CD14-positive monocyte (primary cell): Measurements from ENCODE around the gene COL6A1. TPM values are rescaled to one million over a fixed set of nuclear protein-coding genes. Genes with fewer than 3 reads are reported as not detected.

ENCODE experiments used
- DNase-seq, 3 donors: peaks; one replicate each; pipeline ENCODE4 v3.0.0-alpha.2; 2011 to 2022
- H2AFZ ChIP-seq: 2 replicates; pipeline ENCODE4 v1.6.0; 2012; ENCODE audit warnings: mild to moderate bottlenecking, low read depth, low read length, inconsistent platforms; ENCODE audit not compliant: insufficient read depth, poor library complexity, severe bottlenecking
- H3K27ac ChIP-seq, 2 donors: 1 replicate in 1 of 2; 2 replicates in 1 of 2; pipeline ENCODE4 v1.5.1; 2012 to 2013; ENCODE audit warnings: low read length in 2 of 2, control low read depth in 1 of 2, inconsistent platforms in 1 of 2, low read depth in 1 of 2, mild to moderate bottlenecking in 1 of 2
- H3K27me3 ChIP-seq, 2 donors: one replicate each; pipeline versions ENCODE4 v1.6.0 to v1.6.1; 2011 to 2013; ENCODE audit warnings: low read length in 2 of 2; ENCODE audit not compliant: control insufficient read depth in 2 of 2, insufficient read depth in 2 of 2
- H3K36me3 ChIP-seq, 2 donors: replicated peaks in 1 of 2; 1 replicate in 1 of 2; 2 replicates in 1 of 2; pipeline versions ENCODE4 v1.5.1 to v1.6.1; 2012 to 2013; ENCODE audit warnings: low read length in 2 of 2, control low read depth in 1 of 2, inconsistent platforms in 1 of 2, mild to moderate bottlenecking in 1 of 2; ENCODE audit not compliant: insufficient read depth in 2 of 2, control insufficient read depth in 1 of 2
- H3K4me1 ChIP-seq, 2 donors: 1 replicate in 1 of 2; 2 replicates in 1 of 2; pipeline versions ENCODE4 v1.5.1 to v1.6.1; 2012 to 2013; ENCODE audit warnings: low read length in 2 of 2, control low read depth in 1 of 2, inconsistent platforms in 1 of 2, mild to moderate bottlenecking in 1 of 2, moderate library complexity in 1 of 2; ENCODE audit not compliant: insufficient read depth in 2 of 2, control insufficient read depth in 1 of 2
- H3K4me2 ChIP-seq: replicated peaks from 2 replicates; pipeline ENCODE3; 2012; ENCODE audit warnings: low read length, moderate library complexity, mild to moderate bottlenecking; ENCODE audit not compliant: poor library complexity, severe bottlenecking; ENCODE audit errors: extremely low read depth
- H3K4me3 ChIP-seq, 3 experiments: fragments of 200-600 bp in 1 of 3; sonication (generic) in 1 of 3; replicated peaks in 1 of 3; 1 replicate in 2 of 3; 2 replicates in 1 of 3; pipeline ENCODE4 v1.5.1; 2011 to 2013; ENCODE audit warnings: low read length in 3 of 3, mild to moderate bottlenecking in 3 of 3, control low read depth in 2 of 3, low read depth in 2 of 3, inconsistent platforms in 1 of 3, moderate library complexity in 1 of 3
- H3K79me2 ChIP-seq: 2 replicates; pipeline ENCODE4 v1.6.0; 2012; ENCODE audit warnings: mild to moderate bottlenecking, control low read depth, inconsistent platforms, low read length, moderate library complexity; ENCODE audit not compliant: insufficient read depth
- H3K9ac ChIP-seq: 2 replicates; pipeline ENCODE4 v1.6.0; 2017; ENCODE audit warnings: low read length, mild to moderate bottlenecking; ENCODE audit not compliant: insufficient read depth, poor library complexity, severe bottlenecking
- H3K9me3 ChIP-seq, 2 donors: replicated peaks in 1 of 2; 1 replicate in 1 of 2; 2 replicates in 1 of 2; pipeline versions ENCODE4 v1.5.1 to v1.6.1; 2012 to 2013; ENCODE audit warnings: low read length in 2 of 2, control low read depth in 1 of 2; ENCODE audit not compliant: control insufficient read depth in 1 of 2, insufficient read depth in 1 of 2
- H4K20me1 ChIP-seq: 2 replicates; pipeline ENCODE4 v1.6.0; 2012; ENCODE audit warnings: mild to moderate bottlenecking, low read length, control low read depth, moderate library complexity; ENCODE audit not compliant: insufficient read depth
- H3K27ac Mint-ChIP-seq, 7 donors: one replicate each; pipeline ENCODE4 v1.8.0; 2020; ENCODE audit warnings: mild to moderate bottlenecking in 7 of 7, mixed read lengths in 7 of 7, moderate library complexity in 6 of 7, inconsistent platforms in 2 of 7
- H3K27me3 Mint-ChIP-seq, 3 donors: one replicate each; pipeline ENCODE4 v1.8.0; 2021 to 2022; ENCODE audit warnings: low read depth in 3 of 3, mild to moderate bottlenecking in 3 of 3, mixed read lengths in 3 of 3, moderate library complexity in 3 of 3, inconsistent platforms in 1 of 3
- H3K36me3 Mint-ChIP-seq, 2 donors: one replicate each; pipeline ENCODE4 v1.8.0; 2020; ENCODE audit warnings: mixed read lengths in 2 of 2, inconsistent platforms in 1 of 2, mild to moderate bottlenecking in 1 of 2
- H3K4me1 Mint-ChIP-seq: one replicate; pipeline ENCODE4 v1.8.0; 2020; ENCODE audit warnings: mild to moderate bottlenecking, mixed read lengths
- H3K4me3 Mint-ChIP-seq, 2 donors: one replicate each; pipeline ENCODE4 v1.8.0; 2020; ENCODE audit warnings: mild to moderate bottlenecking in 2 of 2, mixed read lengths in 2 of 2, moderate library complexity in 1 of 2
- H3K9me3 Mint-ChIP-seq, 7 donors: one replicate each; pipeline ENCODE4 v1.8.0; 2020 to 2022; ENCODE audit warnings: mixed read lengths in 7 of 7, mild to moderate bottlenecking in 6 of 7, moderate library complexity in 6 of 7, inconsistent platforms in 2 of 7
- CTCF ChIP-seq: fragments of 200-600 bp; IDR thresholded peaks from one replicate; pipeline ENCODE4 v1.8.0; 2022; ENCODE audit warnings: antibody characterized with exemption, mild to moderate bottlenecking
- WGBS: methylation state at CpG from one replicate; pipeline ENCODE4 v1.1.5; 2013; ENCODE audit warnings: missing lambda C conversion rate; ENCODE audit not compliant: insufficient coverage; 5-methylcytosine and 5-hydroxymethylcytosine counted together
- intact Hi-C, 2 donors: fragments of 100-400 bp; cut with micrococcal nuclease; formaldehyde crosslinking; loops; one replicate each; pipeline versions ENCODE4 v1.15.0 to v1.15.1; 2023
- polyA plus RNA-seq, 3 donors: library from polyadenylated mRNA; depleted of rRNA in 1 of 3; unstranded in 2 of 3; stranded (reverse) in 1 of 3; fragments of 300-500 nt in 2 of 3; fragments of >200 nt in 1 of 3; fragmentation: Illumina TruSeq in 2 of 3; gene quantifications; 1 replicate in 2 of 3; 2 replicates in 1 of 3; pipeline ENCODE4 v1.2.3, GENCODE V29; 2012 to 2021

The COL6A1 gene
- polyA plus RNA-seq, 3 donors = 0.08 to 0.11 (median 0.10) TPM

- 35% methylated on average over 2 of the region's 11 CpGs for WGBS
- Mint-ChIP-seq H3K4me3 (peak overlapping the region in 1 of 2 donors; percentile 71), H3K36me3 (no peaks in the 10 kb centered on the region), H3K27me3 (peaks cover 49 to 72% (median 52%) of the 10 kb centered on the region in 3 donors), H3K9me3 (peaks cover 0 to 15% (median 2%) of the 10 kb centered on the region in 7 donors), H3K4me1 (peaks cover 15% of the 10 kb centered on the region), H3K27ac (no peak overlapping the region)
- Histone ChIP-seq H3K9me3 (peaks cover 4 to 15% of the 10 kb centered on the region in 2 donors), H3K27ac (no peak overlapping the region), H3K4me3 (no peak overlapping the region), H3K4me1 (peaks cover 28 to 36% of the 10 kb centered on the region in 2 donors), H4K20me1 (no peaks in the 10 kb centered on the region), H3K4me2 (no peak overlapping the region), H3K27me3 (peaks cover 38 to 83% of the 10 kb centered on the region in 2 donors), H3K36me3 (no peaks in the 10 kb centered on the region), H3K79me2 (no peaks in the 10 kb centered on the region), H2AFZ (no peak overlapping the region), H3K9ac (no peak overlapping the region)
- intact Hi-C loops = no loop called here
- no peak for TF ChIP-seq CTCF
- no peak for DNase-seq
Measured at GRCh38 chr21:45976701-45977311, 4.8 kb upstream of the COL6A1 start.

GRCh38 chr21:45977396-45977795 lies 4.2 kb upstream of the COL6A1 start:
- TF ChIP-seq CTCF = no peak
- Histone ChIP-seq H3K4me1 (peaks cover 34 to 41% of the 10 kb centered on the region in 2 donors), H3K27me3 (peaks cover 39 to 83% of the 10 kb centered on the region in 2 donors), H3K36me3 (no peaks in the 10 kb centered on the region), H3K4me2 (no peak overlapping the region), H3K27ac (no peak overlapping the region), H2AFZ (no peak overlapping the region), H3K79me2 (no peaks in the 10 kb centered on the region), H3K4me3 (no peak overlapping the region), H3K9me3 (peaks cover 4 to 15% of the 10 kb centered on the region in 2 donors), H3K9ac (no peak overlapping the region), H4K20me1 (no peaks in the 10 kb centered on the region)
- DNase-seq = no peak
- intact Hi-C loops = no loop called here
- peaks cover 47 to 72% (median 49%) of the 10 kb centered on the region in 3 donors for H3K27me3 Mint-ChIP-seq
- no peak overlapping the region for H3K4me3 Mint-ChIP-seq
- H3K4me1 Mint-ChIP-seq = peaks cover 17% of the 10 kb centered on the region
- no peak overlapping the region for H3K27ac Mint-ChIP-seq
- H3K9me3 Mint-ChIP-seq = peaks cover 0 to 15% (median 2%) of the 10 kb centered on the region in 7 donors
- H3K36me3 Mint-ChIP-seq = no peaks in the 10 kb centered on the region
- no CpG with 5 or more reads among the region's 5 CpGs for WGBS
